Measurements from ENCODE around the gene PAM. TPM values are rescaled to one million over a fixed set of nuclear protein-coding genes. Genes with fewer than 3 reads are reported as not detected.
A peak's percentile ranks its signal among the peaks of the same experiment; 100 is the strongest.

The PAM gene
- total RNA-seq, 4 donors from 2014 or later = 102 to 210 (median 172) TPM

- in situ Hi-C loops (cut with MboI; ENCODE audit: low sequenced_read_pairs in 4 of 4) (no loop called here), intact Hi-C loops (cut with DNase I; ENCODE audit: low total_unique reads) (no loop called here)
- Histone ChIP-seq H3K9me3 (no peaks in the 10 kb centered on the region), H3K4me3 (no peak overlapping the region), H3K27me3 (no peaks in the 10 kb centered on the region), H3K4me1 (peaks cover 22 to 32% of the 10 kb centered on the region in 2 donors), H3K36me3 (no peaks in the 10 kb centered on the region), H3K27ac (no peak overlapping the region)
- TF ChIP-seq POLR2A (IDR thresholded peaks at IDR 0.05) (no peak), CTCF (IDR thresholded peaks at IDR 0.05 in 4 of 5, conservative IDR thresholded peaks at IDR 0.05 in 1 of 5) (no peak)
- DNase-seq (no peak), ATAC-seq (no peak)
These were observed 140.1 kb downstream of the PAM start for GRCh38 chr5:102895234-102895633.

GRCh38 chr5:102895976-102896375 lies 140.9 kb downstream of the PAM start:
- intact Hi-C loops (cut with DNase I; ENCODE audit: low total_unique reads) = no loop called here
- H3K4me3 ChIP-seq = no peak overlapping the region
- DNase-seq (no peak), ATAC-seq (no peak)
- no peaks in the 10 kb centered on the region for H3K9me3 ChIP-seq
- H3K4me1 ChIP-seq = peaks cover 22 to 29% of the 10 kb centered on the region in 2 donors
- H3K36me3 ChIP-seq = no peaks in the 10 kb centered on the region
- H3K27ac ChIP-seq = no peak overlapping the region
- TF ChIP-seq CTCF (IDR thresholded peaks at IDR 0.05 in 4 of 5, conservative IDR thresholded peaks at IDR 0.05 in 1 of 5) = no peak
- TF ChIP-seq POLR2A (IDR thresholded peaks at IDR 0.05) = no peak
- no peaks in the 10 kb centered on the region for H3K27me3 ChIP-seq
- in situ Hi-C loops (cut with MboI; ENCODE audit: low sequenced_read_pairs in 4 of 4) = no loop called here

- intact Hi-C loops (cut with DNase I; ENCODE audit: low total_unique reads) (no loop called here), in situ Hi-C loops (cut with MboI; ENCODE audit: low sequenced_read_pairs in 4 of 4) (no loop called here)
- Histone ChIP-seq H3K4me3 (no peak overlapping the region), H3K27me3 (no peaks in the 10 kb centered on the region), H3K9me3 (no peaks in the 10 kb centered on the region), H3K27ac (no peak overlapping the region), H3K36me3 (no peaks in the 10 kb centered on the region), H3K4me1 (peaks cover 0 to 12% of the 10 kb centered on the region in 2 donors)
- no peak for TF ChIP-seq POLR2A (IDR thresholded peaks at IDR 0.05)
- TF ChIP-seq CTCF (IDR thresholded peaks at IDR 0.05 in 4 of 5, conservative IDR thresholded peaks at IDR 0.05 in 1 of 5) = no peak
- DNase-seq (no peak), ATAC-seq (no peak)
These were observed 146.5 kb downstream of the PAM start for GRCh38 chr5:102901424-102902134.

- H3K27me3 ChIP-seq = no peaks in the 10 kb centered on the region
- intact Hi-C loops (cut with DNase I; ENCODE audit: low total_unique reads) = no loop called here
- no peaks in the 10 kb centered on the region for H3K36me3 ChIP-seq
- no peak overlapping the region for H3K4me3 ChIP-seq
- TF ChIP-seq POLR2A (IDR thresholded peaks at IDR 0.05) (no peak), CTCF (IDR thresholded peaks at IDR 0.05 in 4 of 5, conservative IDR thresholded peaks at IDR 0.05 in 1 of 5) (no peak)
- H3K9me3 ChIP-seq = no peaks in the 10 kb centered on the region
- in situ Hi-C loops (cut with MboI; ENCODE audit: low sequenced_read_pairs in 4 of 4) = no loop called here
- no peak overlapping the region for H3K27ac ChIP-seq
- no peak for ATAC-seq
- H3K4me1 ChIP-seq = peaks cover 0 to 12% of the 10 kb centered on the region in 2 donors
- no peak for DNase-seq
These were observed 147.0 kb downstream of the PAM start for GRCh38 chr5:102902135-102902448.

- intact Hi-C loops (cut with DNase I; ENCODE audit: low total_unique reads) = no loop called here
- DNase-seq (no peak), ATAC-seq (no peak)
- TF ChIP-seq CTCF (IDR thresholded peaks at IDR 0.05 in 4 of 5, conservative IDR thresholded peaks at IDR 0.05 in 1 of 5) (no peak), POLR2A (IDR thresholded peaks at IDR 0.05) (no peak)
- Histone ChIP-seq H3K4me3 (no peak overlapping the region), H3K4me1 (peaks cover 0 to 12% of the 10 kb centered on the region in 2 donors), H3K9me3 (no peaks in the 10 kb centered on the region), H3K27ac (peak overlapping the region in 1 of 4 donors; percentile 29), H3K27me3 (no peaks in the 10 kb centered on the region), H3K36me3 (no peaks in the 10 kb centered on the region)
- in situ Hi-C loops (cut with MboI; ENCODE audit: low sequenced_read_pairs in 4 of 4) = no loop called here
These were observed 147.5 kb downstream of the PAM start for GRCh38 chr5:102902647-102903046.
